Mammary epithelial cell (primary cell): Measurements from ENCODE around the gene ERAS.

Experiments
- EZH2 ChIP-seq: IDR thresholded peaks from 2 replicates; pipeline ENCODE4 v1.6.1; 2012; ENCODE audit warnings: low read length, inconsistent platforms, borderline replicate concordance
- TF ChIP-seq, protein P1 (sequence below), 2 donors: IDR thresholded peaks in 1 of 2; conservative IDR thresholded peaks in 1 of 2; 2 replicates each; pipeline ENCODE4 v1.5.1; 2011 to 2012; ENCODE audit warnings: inconsistent platforms in 2 of 2, low read length in 2 of 2, mild to moderate bottlenecking in 2 of 2, control low read depth in 1 of 2, low read depth in 1 of 2; ENCODE audit not compliant: insufficient read depth in 1 of 2; ENCODE audit errors: extremely low read depth in 1 of 2

- TF ChIP-seq, protein P1, sequence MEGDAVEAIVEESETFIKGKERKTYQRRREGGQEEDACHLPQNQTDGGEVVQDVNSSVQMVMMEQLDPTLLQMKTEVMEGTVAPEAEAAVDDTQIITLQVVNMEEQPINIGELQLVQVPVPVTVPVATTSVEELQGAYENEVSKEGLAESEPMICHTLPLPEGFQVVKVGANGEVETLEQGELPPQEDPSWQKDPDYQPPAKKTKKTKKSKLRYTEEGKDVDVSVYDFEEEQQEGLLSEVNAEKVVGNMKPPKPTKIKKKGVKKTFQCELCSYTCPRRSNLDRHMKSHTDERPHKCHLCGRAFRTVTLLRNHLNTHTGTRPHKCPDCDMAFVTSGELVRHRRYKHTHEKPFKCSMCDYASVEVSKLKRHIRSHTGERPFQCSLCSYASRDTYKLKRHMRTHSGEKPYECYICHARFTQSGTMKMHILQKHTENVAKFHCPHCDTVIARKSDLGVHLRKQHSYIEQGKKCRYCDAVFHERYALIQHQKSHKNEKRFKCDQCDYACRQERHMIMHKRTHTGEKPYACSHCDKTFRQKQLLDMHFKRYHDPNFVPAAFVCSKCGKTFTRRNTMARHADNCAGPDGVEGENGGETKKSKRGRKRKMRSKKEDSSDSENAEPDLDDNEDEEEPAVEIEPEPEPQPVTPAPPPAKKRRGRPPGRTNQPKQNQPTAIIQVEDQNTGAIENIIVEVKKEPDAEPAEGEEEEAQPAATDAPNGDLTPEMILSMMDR (conservative IDR thresholded peaks at IDR 0.05 in 1 of 2, IDR thresholded peaks at IDR 0.05 in 1 of 2; ENCODE audit: extremely low read depth in 1 of 2, insufficient read depth in 1 of 2, low read depth in 1 of 2, low read length in 2 of 2) = no peak
- TF ChIP-seq EZH2 = no peak
These were observed 36.7 kb upstream of the ERAS start for GRCh38 chrX:48789366-48790220.
